Astrocyte (in vitro differentiated cells and primary cell): ENCODE data around the gene PTPN6. TPM values are rescaled to one million over a fixed set of nuclear protein-coding genes. Genes with fewer than 3 reads are reported as not detected.

Experiments
- DNase-seq: peaks from one replicate; pipeline ENCODE4 v3.0.0-alpha.2; 2010; ENCODE audit warnings: low read depth
- FAIRE-seq: peaks from 2 replicates; lab custom pipeline; 2011; peaks lifted over from hg19 to GRCh38; lab: Jason Lieb, UNC
- H2AFZ ChIP-seq: 2 replicates; pipeline ENCODE4 v1.6.0; 2012; ENCODE audit warnings: low read depth, low read length, inconsistent platforms
- H3K27ac ChIP-seq: 2 replicates; pipeline ENCODE4 v1.5.1; 2011; ENCODE audit warnings: low read depth, low read length, inconsistent platforms
- H3K27me3 ChIP-seq: 2 replicates; pipeline ENCODE4 v1.6.0; 2011; ENCODE audit warnings: low read length, inconsistent platforms; ENCODE audit not compliant: insufficient read depth
- H3K36me3 ChIP-seq: 2 replicates; pipeline ENCODE4 v1.5.1; 2011; ENCODE audit warnings: low read length, inconsistent platforms; ENCODE audit not compliant: insufficient read depth
- H3K4me1 ChIP-seq: 2 replicates; pipeline ENCODE4 v1.5.1; 2011; ENCODE audit warnings: low read length, inconsistent platforms; ENCODE audit not compliant: insufficient read depth
- H3K4me2 ChIP-seq: 2 replicates; pipeline ENCODE4 v1.6.0; 2012; ENCODE audit warnings: low read length, inconsistent platforms
- H3K4me3 ChIP-seq: 2 replicates; pipeline ENCODE4 v1.5.1; 2011; ENCODE audit warnings: low read depth, mild to moderate bottlenecking, low read length, inconsistent platforms; ENCODE audit not compliant: insufficient read depth
- H3K79me2 ChIP-seq: 2 replicates; pipeline ENCODE4 v1.6.0; 2012; ENCODE audit warnings: mild to moderate bottlenecking, low read length, inconsistent platforms; ENCODE audit not compliant: insufficient read depth
- H3K9ac ChIP-seq: 2 replicates; pipeline ENCODE4 v1.6.0; 2012; ENCODE audit warnings: mild to moderate bottlenecking, low read length, inconsistent platforms
- H3K9me3 ChIP-seq: 2 replicates; pipeline ENCODE4 v1.5.1; 2012; ENCODE audit warnings: low read depth, mild to moderate bottlenecking, low read length, inconsistent platforms; ENCODE audit not compliant: insufficient read depth
- H4K20me1 ChIP-seq: 2 replicates; pipeline ENCODE4 v1.6.0; 2012; ENCODE audit warnings: low read length, inconsistent platforms; ENCODE audit not compliant: insufficient read depth
- H3K27ac Mint-ChIP-seq: one replicate; pipeline ENCODE4 v1.8.0; 2021; ENCODE audit warnings: mild to moderate bottlenecking, mixed read lengths; ENCODE audit not compliant: unreplicated experiment
- H3K27me3 Mint-ChIP-seq: one replicate; pipeline ENCODE4 v1.8.0; 2021; ENCODE audit warnings: low read depth, mixed read lengths; ENCODE audit not compliant: unreplicated experiment
- H3K36me3 Mint-ChIP-seq: one replicate; pipeline ENCODE4 v1.8.0; 2021; ENCODE audit warnings: low read depth, mixed read lengths; ENCODE audit not compliant: unreplicated experiment
- H3K4me1 Mint-ChIP-seq: one replicate; pipeline ENCODE4 v1.8.0; 2021; ENCODE audit warnings: low read depth, mixed read lengths; ENCODE audit not compliant: unreplicated experiment
- H3K4me3 Mint-ChIP-seq: one replicate; pipeline ENCODE4 v1.8.0; 2021; ENCODE audit warnings: mild to moderate bottlenecking, moderate library complexity, mixed read lengths; ENCODE audit not compliant: unreplicated experiment
- H3K9me3 Mint-ChIP-seq: one replicate; pipeline ENCODE4 v1.8.0; 2021; ENCODE audit warnings: mild to moderate bottlenecking, mixed read lengths; ENCODE audit not compliant: unreplicated experiment
- EZH2 ChIP-seq: IDR thresholded peaks from 2 replicates; pipeline ENCODE4 v1.6.1; 2012; ENCODE audit warnings: mild to moderate bottlenecking, low read length, inconsistent platforms; ENCODE audit not compliant: insufficient read depth
- total RNA-seq: library from RNA; stranded (reverse); gene quantifications from 2 replicates; pipeline ENCODE4 v1.2.1, GENCODE V29; 2021
- TF ChIP-seq, protein P1 (sequence below): IDR thresholded peaks from 2 replicates; pipeline ENCODE4 v1.5.1; 2011; ENCODE audit warnings: low read depth, mild to moderate bottlenecking, inconsistent platforms, low read length, moderate library complexity; ENCODE audit not compliant: insufficient read depth

The PTPN6 gene
- total RNA-seq, 1 donor from 2014 or later: 8.9 TPM

DNA sequence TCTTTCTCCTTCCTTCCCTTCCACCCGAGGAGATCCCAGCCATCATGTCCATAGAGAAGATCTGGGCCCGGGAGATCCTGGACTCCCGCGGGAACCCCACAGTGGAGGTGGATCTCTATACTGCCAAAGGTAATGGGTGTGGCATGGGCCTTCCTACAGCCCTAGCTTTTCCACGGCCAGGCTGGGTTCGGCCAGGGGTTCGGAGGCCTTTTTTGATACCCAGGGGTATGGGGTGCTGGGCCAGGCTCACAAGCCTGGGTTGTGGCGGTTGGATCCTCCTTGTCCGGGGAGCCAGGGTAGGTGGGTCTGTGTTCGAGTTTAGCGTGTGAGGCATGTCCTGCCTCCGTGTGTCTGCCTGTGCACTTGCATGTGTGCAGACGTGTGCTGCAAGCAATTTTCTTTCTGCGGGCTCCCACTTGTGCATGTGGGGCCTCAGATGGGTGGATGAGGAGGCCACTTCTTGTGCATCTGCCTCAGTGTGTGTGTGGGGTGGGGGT lies 35.3 kb upstream of the PTPN6 start:
- peaks cover 5% of the 10 kb centered on the region for H3K27me3 Mint-ChIP-seq
- H3K4me3 ChIP-seq: no peak overlapping the region
- TF ChIP-seq, protein P1, sequence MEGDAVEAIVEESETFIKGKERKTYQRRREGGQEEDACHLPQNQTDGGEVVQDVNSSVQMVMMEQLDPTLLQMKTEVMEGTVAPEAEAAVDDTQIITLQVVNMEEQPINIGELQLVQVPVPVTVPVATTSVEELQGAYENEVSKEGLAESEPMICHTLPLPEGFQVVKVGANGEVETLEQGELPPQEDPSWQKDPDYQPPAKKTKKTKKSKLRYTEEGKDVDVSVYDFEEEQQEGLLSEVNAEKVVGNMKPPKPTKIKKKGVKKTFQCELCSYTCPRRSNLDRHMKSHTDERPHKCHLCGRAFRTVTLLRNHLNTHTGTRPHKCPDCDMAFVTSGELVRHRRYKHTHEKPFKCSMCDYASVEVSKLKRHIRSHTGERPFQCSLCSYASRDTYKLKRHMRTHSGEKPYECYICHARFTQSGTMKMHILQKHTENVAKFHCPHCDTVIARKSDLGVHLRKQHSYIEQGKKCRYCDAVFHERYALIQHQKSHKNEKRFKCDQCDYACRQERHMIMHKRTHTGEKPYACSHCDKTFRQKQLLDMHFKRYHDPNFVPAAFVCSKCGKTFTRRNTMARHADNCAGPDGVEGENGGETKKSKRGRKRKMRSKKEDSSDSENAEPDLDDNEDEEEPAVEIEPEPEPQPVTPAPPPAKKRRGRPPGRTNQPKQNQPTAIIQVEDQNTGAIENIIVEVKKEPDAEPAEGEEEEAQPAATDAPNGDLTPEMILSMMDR: no peak
- TF ChIP-seq EZH2: no peak
- H3K9me3 ChIP-seq: no peaks in the 10 kb centered on the region
- peaks cover 2% of the 10 kb centered on the region for H3K36me3 ChIP-seq
- H3K4me1 Mint-ChIP-seq: peaks cover 15% of the 10 kb centered on the region
- peak overlapping the region; percentile 41 for H3K27ac Mint-ChIP-seq
- no peaks in the 10 kb centered on the region for H3K27me3 ChIP-seq
- H4K20me1 ChIP-seq: no peaks in the 10 kb centered on the region
- H3K9ac ChIP-seq: no peak overlapping the region
- DNase-seq (no peak), FAIRE-seq (no peak)
- peak overlapping the region; percentile 89 for H3K4me3 Mint-ChIP-seq
- H3K27ac ChIP-seq: no peak overlapping the region
- peak overlapping the region; percentile 97 for H3K4me2 ChIP-seq
- no peak overlapping the region for H2AFZ ChIP-seq
- no peaks in the 10 kb centered on the region for H3K9me3 Mint-ChIP-seq
- peaks cover 25% of the 10 kb centered on the region for H3K4me1 ChIP-seq
- H3K79me2 ChIP-seq: no peaks in the 10 kb centered on the region
- H3K36me3 Mint-ChIP-seq: peaks cover 7% of the 10 kb centered on the region

- Histone ChIP-seq H3K4me2 (peak overlapping the region; percentile 53), H3K79me2 (no peaks in the 10 kb centered on the region), H3K36me3 (peaks cover 2% of the 10 kb centered on the region), H3K9ac (no peak overlapping the region), H3K27me3 (no peaks in the 10 kb centered on the region), H3K4me1 (peaks cover 25% of the 10 kb centered on the region), H3K4me3 (no peak overlapping the region), H3K9me3 (no peaks in the 10 kb centered on the region), H3K27ac (no peak overlapping the region), H2AFZ (no peak overlapping the region), H4K20me1 (no peaks in the 10 kb centered on the region)
- Mint-ChIP-seq H3K27me3 (peaks cover 2% of the 10 kb centered on the region), H3K4me3 (peak overlapping the region; percentile 75), H3K4me1 (peaks cover 15% of the 10 kb centered on the region), H3K27ac (peak overlapping the region; percentile 94), H3K36me3 (peaks cover 10% of the 10 kb centered on the region), H3K9me3 (no peaks in the 10 kb centered on the region)
- no peak for TF ChIP-seq EZH2
- TF ChIP-seq, protein P1: no peak
- FAIRE-seq (no peak), DNase-seq (no peak)
Measured at GRCh38 chr12:6916426-6917200, 34.5 kb upstream of the PTPN6 start.
